SK-N-SH (cell line): ENCODE data around the gene CASKIN2. TPM values are rescaled to one million over a fixed set of nuclear protein-coding genes. Genes with fewer than 3 reads are reported as not detected.

ENCODE experiments used
- CTCF ChIA-PET: fragments of 300-600, 350-600 bp; formaldehyde crosslinking; extraction: SDS; loops from one replicate; lab custom pipeline; 2021; lab: Yijun Ruan, JAX
- POLR2A ChIA-PET: fragments of 350-600 bp; sonication (Branson Sonifier 250); formaldehyde crosslinking; extraction: SDS; loops from one replicate; lab custom pipeline; 2020; ENCODE audit warnings: antibody characterized with exemption, inconsistent platforms; lab: Yijun Ruan, JAX
- DNase-seq: peaks from one replicate; pipeline ENCODE4 v3.0.0; 2012
- H2AFZ ChIP-seq: fragments of 200-600 bp; sonication (generic); 2 replicates; pipeline ENCODE4 v1.8.1; 2016; ENCODE audit warnings: antibody characterized with exemption, mild to moderate bottlenecking, low read depth
- H3F3A ChIP-seq: fragments of 200-600 bp; sonication (generic); replicated peaks from 2 replicates; pipeline ENCODE3; 2016; ENCODE audit warnings: antibody characterized with exemption, mild to moderate bottlenecking; ENCODE audit not compliant: insufficient read depth
- H3K27ac ChIP-seq, 2 experiments: fragments of 200-500 bp in 1 of 2; fragments of 200-600 bp in 1 of 2; sonication (Bioruptor generic) in 1 of 2; sonication (generic), shearing (Covaris generic) in 1 of 2; 2 replicates each; pipeline versions ENCODE4 v1.5.1 to v1.6.1; 2014 to 2016; ENCODE audit warnings: low read depth in 2 of 2, inconsistent platforms in 1 of 2, low read length in 1 of 2, mild to moderate bottlenecking in 1 of 2, mixed read lengths in 1 of 2
- H3K27me3 ChIP-seq: fragments of 200-600 bp; sonication (generic), shearing (Covaris generic); 2 replicates; pipeline ENCODE4 v1.6.1; 2016; ENCODE audit warnings: mixed run types; ENCODE audit not compliant: insufficient read depth
- H3K36me3 ChIP-seq, 2 experiments: fragments of 200-500 bp in 1 of 2; fragments of 200-600 bp in 1 of 2; sonication (Bioruptor generic) in 1 of 2; sonication (generic) in 1 of 2; replicated peaks in 1 of 2; 2 replicates each; pipeline versions ENCODE3 to v1.5.1; 2014 to 2016; ENCODE audit warnings: low read length in 1 of 2, mild to moderate bottlenecking in 1 of 2; ENCODE audit not compliant: insufficient read depth in 2 of 2, control insufficient read depth in 1 of 2
- H3K4me1 ChIP-seq, 2 experiments: fragments of 200-500 bp in 1 of 2; fragments of 200-600 bp in 1 of 2; sonication (Bioruptor generic) in 1 of 2; sonication (generic), shearing (Covaris generic) in 1 of 2; 2 replicates each; pipeline versions ENCODE4 v1.5.1 to v1.6.1; 2014 to 2016; ENCODE audit warnings: low read depth in 1 of 2, low read length in 1 of 2, mixed run types in 1 of 2; ENCODE audit not compliant: insufficient read depth in 2 of 2, control insufficient read depth in 1 of 2
- H3K4me2 ChIP-seq: fragments of 200-600 bp; sonication (generic), shearing (Covaris generic); 2 replicates; pipeline ENCODE4 v1.6.1; 2017; ENCODE audit warnings: mixed run types
- H3K4me3 ChIP-seq, 2 experiments: fragments of 200-500 bp in 1 of 2; fragments of 200-600 bp in 1 of 2; sonication (Bioruptor generic) in 1 of 2; sonication (generic), shearing (Covaris generic) in 1 of 2; 2 replicates each; pipeline versions ENCODE4 v1.5.1 to v1.8.1; 2014 to 2016; ENCODE audit warnings: low read depth in 2 of 2, inconsistent platforms in 1 of 2, low read length in 1 of 2, mild to moderate bottlenecking in 1 of 2, mixed read lengths in 1 of 2, moderate library complexity in 1 of 2
- H3K79me2 ChIP-seq: fragments of 200-600 bp; sonication (generic); 2 replicates; pipeline ENCODE4 v1.8.1; 2017; ENCODE audit warnings: mild to moderate bottlenecking; ENCODE audit not compliant: insufficient read depth
- H3K9ac ChIP-seq: fragments of 200-600 bp; sonication (generic); 2 replicates; pipeline ENCODE4 v1.6.1; 2017; ENCODE audit warnings: mixed run types
- H3K9me2 ChIP-seq: fragments of 200-600 bp; sonication (generic); 2 replicates; pipeline ENCODE4 v1.6.1; 2017; ENCODE audit warnings: mixed run types
- H3K9me3 ChIP-seq: fragments of 200-600 bp; sonication (generic); 2 replicates; pipeline ENCODE4 v1.6.1; 2017; ENCODE audit warnings: mixed run types, mild to moderate bottlenecking, moderate library complexity
- H4K20me1 ChIP-seq: fragments of 200-600 bp; sonication (generic); 2 replicates; pipeline ENCODE4 v1.6.1; 2017; ENCODE audit warnings: mild to moderate bottlenecking, mixed run types; ENCODE audit not compliant: insufficient read depth
- CTCF ChIP-seq: fragments of 200-600 bp; sonication (generic); IDR thresholded peaks from 2 replicates; pipeline ENCODE4 v1.6.1; 2017; ENCODE audit warnings: antibody characterized with exemption, mild to moderate bottlenecking, moderate library complexity
- ELF1 ChIP-seq: IDR thresholded peaks from 2 replicates; pipeline ENCODE4 v1.4.0; 2012
- EP300 ChIP-seq, 2 experiments: IDR thresholded peaks; 2 replicates each; pipeline versions ENCODE4 v1.4.0 to v1.6.1; 2012; ENCODE audit warnings: borderline replicate concordance in 1 of 2, low read depth in 1 of 2, low read length in 1 of 2
- FOSL2 ChIP-seq: IDR thresholded peaks from 2 replicates; pipeline ENCODE4 v1.4.0; 2012; ENCODE audit warnings: low read depth, mild to moderate bottlenecking, moderate library complexity, borderline replicate concordance
- FOXJ3 ChIP-seq: sonication (generic); formaldehyde crosslinking; IDR thresholded peaks from 2 replicates; pipeline ENCODE4 v1.5.1; 2020; ENCODE audit warnings: mild to moderate bottlenecking, missing genetic modification reagents
- FOXM1 ChIP-seq: IDR thresholded peaks from 2 replicates; pipeline ENCODE4 v1.4.0; 2012; ENCODE audit warnings: low read depth, mild to moderate bottlenecking
- GATA2 ChIP-seq: sonication (generic); formaldehyde crosslinking; IDR thresholded peaks from 2 replicates; pipeline ENCODE4 v1.5.0; 2020; ENCODE audit warnings: mild to moderate bottlenecking, missing genetic modification reagents
- IRF3 ChIP-seq: fragments of 150-350 bp; IDR thresholded peaks from 2 replicates; pipeline ENCODE4 v1.6.1; 2016; ENCODE audit warnings: mild to moderate bottlenecking, low read depth, low read length
- JUND ChIP-seq: IDR thresholded peaks from 2 replicates; pipeline ENCODE4 v1.4.0; 2012
- MEF2A ChIP-seq: IDR thresholded peaks from 2 replicates; pipeline ENCODE4 v1.4.0; 2012; ENCODE audit warnings: low read depth, borderline replicate concordance
- MXI1 ChIP-seq: IDR thresholded peaks from 2 replicates; pipeline ENCODE4 v1.6.1; 2012; ENCODE audit warnings: mild to moderate bottlenecking, low read depth, low read length, improper control_type of control experiment
- NFIC ChIP-seq: IDR thresholded peaks from 2 replicates; pipeline ENCODE4 v1.4.0; 2012; ENCODE audit warnings: borderline replicate concordance
- NRF1 ChIP-seq: IDR thresholded peaks from 2 replicates; pipeline ENCODE4 v1.6.1; 2012; ENCODE audit warnings: low read depth, mild to moderate bottlenecking, low read length
- POLR2AphosphoS5 ChIP-seq: IDR thresholded peaks from 2 replicates; pipeline ENCODE4 v1.6.1; 2012; ENCODE audit warnings: low read depth, low read length
- RAD21 ChIP-seq: IDR thresholded peaks from 2 replicates; pipeline ENCODE4 v1.6.1; 2012; ENCODE audit warnings: mild to moderate bottlenecking, low read length
- RCOR1 ChIP-seq: fragments of 150-350 bp; IDR thresholded peaks from 2 replicates; pipeline ENCODE4 v1.6.1; 2017; ENCODE audit warnings: antibody characterized with exemption, low read length
- REST ChIP-seq: IDR thresholded peaks from 2 replicates; pipeline ENCODE4 v1.6.1; 2012; ENCODE audit warnings: mild to moderate bottlenecking, low read depth, low read length, moderate library complexity
- RFX5 ChIP-seq: IDR thresholded peaks from 2 replicates; pipeline ENCODE4 v1.6.1; 2012; ENCODE audit warnings: mild to moderate bottlenecking, improper control_type of control experiment, low read length
- RXRA ChIP-seq: IDR thresholded peaks from 2 replicates; pipeline ENCODE4 v1.4.0; 2012; ENCODE audit warnings: low read depth, mild to moderate bottlenecking, borderline replicate concordance
- TCF12 ChIP-seq: IDR thresholded peaks from 2 replicates; pipeline ENCODE4 v1.4.0; 2012
- TEAD4 ChIP-seq: IDR thresholded peaks from 2 replicates; pipeline ENCODE4 v1.4.0; 2012; ENCODE audit warnings: mild to moderate bottlenecking, borderline replicate concordance; ENCODE audit not compliant: insufficient read depth
- USF1 ChIP-seq: IDR thresholded peaks from 2 replicates; pipeline ENCODE4 v1.4.0; 2012; ENCODE audit warnings: low read depth, borderline replicate concordance
- WGBS: methylation state at CpG from one replicate; pipeline ENCODE4 v1.1.6; 2017; ENCODE audit warnings: low lambda C conversion rate; 5-methylcytosine and 5-hydroxymethylcytosine counted together
- polyA plus RNA-seq, 3 experiments: library from polyadenylated mRNA; depleted of rRNA; stranded (reverse); fragments of >200 nt; gene quantifications; 2 replicates each; pipeline ENCODE4 v1.2.3, GENCODE V29; 2012

CASKIN2 gene
- polyA plus RNA-seq, 1 of the 3 experiments (the other 2 are of a cell fraction), result 6.5 TPM

- peaks cover 0 to 10% of the 10 kb centered on the region in 2 experiments; a peak in 1 of 4 replicates for H3K4me1 ChIP-seq
- H3K4me2 ChIP-seq, result no peak overlapping the region
- TF ChIP-seq FOSL2 (no peak), TCF12 (no peak), RFX5 (no peak), ELF1 (no peak), NFIC (no peak), NRF1 (no peak)
- H2AFZ ChIP-seq, result no peak overlapping the region
- H4K20me1 ChIP-seq, result peaks cover 15% of the 10 kb centered on the region
- 68% methylated on average over 5 of the region's 5 CpGs for whole genome bisulfite sequencing
- no peaks in the 10 kb centered on the region for H3F3A ChIP-seq
- no peaks in the 10 kb centered on the region for H3K27me3 ChIP-seq
- H3K36me3 ChIP-seq, result peaks cover 0 to 25% of the 10 kb centered on the region in 2 experiments
- POLR2A ChIA-PET, result interaction anchor here (1.1 kb wide), 1 partner anchor 31 kb away, joined by 3 read pairs; the partner anchor contains the start of gene TMEM94
- peaks cover 12% of the 10 kb centered on the region; the same call in 1 of the 2 replicates for H3K79me2 ChIP-seq
- no peaks in the 10 kb centered on the region for H3K9me2 ChIP-seq
- no peak overlapping the region for H3K27ac ChIP-seq
- no peak for DNase-seq
- H3K4me3 ChIP-seq, result no peak overlapping the region
- H3K9me3 ChIP-seq, result no peaks in the 10 kb centered on the region
- H3K9ac ChIP-seq, result no peak overlapping the region
- CTCF ChIA-PET, result interaction anchor here (0.9 to 1.9 kb wide), 3 partner anchors 16 to 146 kb away, joined by 3 to 8 read pairs (median 6); partner anchors contain the start of gene SMIM5
These were observed 28.4 kb downstream of the CASKIN2 start for GRCh38 chr17:75486951-75487350.

GRCh38 chr17:75486151-75486550, 29.2 kb downstream of the CASKIN2 start:
- Histone ChIP-seq H3K9me2 (no peaks in the 10 kb centered on the region), H3K27ac (no peak overlapping the region), H3K4me1 (peaks cover 0 to 10% of the 10 kb centered on the region in 2 experiments; a peak in 1 of 4 replicates), H3K36me3 (peaks cover 0 to 17% of the 10 kb centered on the region in 2 experiments), H3K4me2 (no peak overlapping the region), H4K20me1 (peaks cover 18% of the 10 kb centered on the region), H3K79me2 (peaks cover 20% of the 10 kb centered on the region; the same call in 1 of the 2 replicates), H3F3A (no peaks in the 10 kb centered on the region), H3K9ac (no peak overlapping the region), H3K27me3 (no peaks in the 10 kb centered on the region), H3K9me3 (no peaks in the 10 kb centered on the region), H3K4me3 (no peak overlapping the region), H2AFZ (no peak overlapping the region)
- DNase-seq, result no peak
- TF ChIP-seq MEF2A (no peak), RXRA (no peak), RCOR1 (no peak), USF1 (no peak), MXI1 (no peak), FOXJ3 (CRISPR knock-in tag) (no peak), IRF3 (no peak), JUND (no peak), TCF12 (no peak), EP300 (IDR thresholded peaks at IDR 0.05; ENCODE audit: borderline replicate concordance in 1 of 2, low read depth in 1 of 2, low read length in 1 of 2) (no peak), TEAD4 (no peak), POLR2AphosphoS5 (no peak), FOXM1 (no peak), NRF1 (no peak), CTCF (no peak), FOSL2 (no peak), REST (no peak), ELF1 (no peak), GATA2 (CRISPR knock-in tag) (no peak), RAD21 (no peak)
- ChIA-PET CTCF (interaction anchor here (0.7 to 1.8 kb wide), 4 partner anchors 12 to 215 kb away, joined by 3 to 6 read pairs (median 4); partner anchors contain the start of genes MIF4GD and SMIM5), POLR2A (no interaction called here)
- 93% methylated on average over 14 of the region's 14 CpGs for WGBS
